Choroid plexus epithelial cell (primary cell): ENCODE measurements around the gene DEAF1.
A peak's percentile ranks its signal among the peaks of the same experiment; 100 is the strongest.

ENCODE experiments used
- DNase-seq: peaks from one replicate; pipeline ENCODE4 v3.0.0-alpha.2; 2010; ENCODE audit warnings: low read depth
- H3K4me3 ChIP-seq: 2 replicates; pipeline ENCODE4 v1.5.1; 2011; ENCODE audit warnings: low read depth, mild to moderate bottlenecking, control low read depth, low read length, moderate library complexity
- TF ChIP-seq, protein P1 (sequence below): conservative IDR thresholded peaks from 2 replicates; pipeline ENCODE4 v1.5.1; 2011; ENCODE audit warnings: low read depth, mild to moderate bottlenecking, control low read depth, inconsistent platforms, low read length, moderate library complexity

The DEAF1 gene

DNA sequence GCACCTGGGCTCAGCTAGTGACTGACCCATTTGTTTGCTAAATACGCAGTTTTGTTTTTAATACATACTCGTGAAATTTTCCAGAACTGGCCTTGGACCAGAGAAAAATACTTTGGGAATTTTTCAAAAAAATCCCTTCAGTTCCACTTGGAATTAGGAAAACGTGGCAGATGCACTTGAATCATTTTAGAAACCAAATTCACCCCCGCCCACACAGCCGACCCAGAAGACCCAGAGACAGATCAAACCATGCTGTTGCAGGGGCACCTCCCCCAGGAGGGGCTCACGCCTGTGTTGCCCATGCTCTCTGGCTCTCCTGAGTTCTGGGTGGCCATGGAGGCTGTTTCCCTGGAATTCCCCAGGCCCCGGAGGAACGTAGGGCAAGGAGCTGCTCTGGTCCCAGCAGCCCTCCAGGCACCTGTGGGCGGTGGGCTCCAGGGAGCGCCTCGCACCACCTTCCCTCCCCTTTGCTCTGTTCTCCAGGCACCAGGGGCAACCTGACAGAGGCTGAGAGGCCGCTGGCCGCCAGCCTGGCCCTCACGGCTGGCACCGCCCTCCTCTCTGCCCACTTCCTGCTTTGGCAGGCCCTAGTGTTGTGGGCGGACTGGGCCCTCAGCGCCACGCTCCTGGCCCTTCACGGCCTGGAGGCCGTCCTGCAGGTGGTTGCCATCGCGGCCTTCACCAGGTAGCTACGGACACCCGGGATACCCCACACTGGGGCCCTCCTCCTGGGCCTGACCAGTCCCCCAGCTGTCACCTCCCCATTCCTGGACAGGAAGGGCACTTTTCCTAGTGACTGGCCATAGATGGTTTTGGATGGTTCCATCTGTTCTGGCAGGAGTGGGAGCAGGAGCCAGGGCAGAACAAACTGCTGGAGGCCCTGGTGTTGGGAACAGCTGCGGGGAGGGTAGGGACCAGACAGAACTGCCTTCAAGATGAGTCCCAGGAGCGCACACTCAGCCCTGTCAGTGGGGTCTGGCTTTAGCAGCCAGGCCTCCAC lies 7.7 kb upstream of the DEAF1 start:
- DNase-seq, result no peak
- H3K4me3 ChIP-seq, result no peak overlapping the region
- TF ChIP-seq, protein P1, sequence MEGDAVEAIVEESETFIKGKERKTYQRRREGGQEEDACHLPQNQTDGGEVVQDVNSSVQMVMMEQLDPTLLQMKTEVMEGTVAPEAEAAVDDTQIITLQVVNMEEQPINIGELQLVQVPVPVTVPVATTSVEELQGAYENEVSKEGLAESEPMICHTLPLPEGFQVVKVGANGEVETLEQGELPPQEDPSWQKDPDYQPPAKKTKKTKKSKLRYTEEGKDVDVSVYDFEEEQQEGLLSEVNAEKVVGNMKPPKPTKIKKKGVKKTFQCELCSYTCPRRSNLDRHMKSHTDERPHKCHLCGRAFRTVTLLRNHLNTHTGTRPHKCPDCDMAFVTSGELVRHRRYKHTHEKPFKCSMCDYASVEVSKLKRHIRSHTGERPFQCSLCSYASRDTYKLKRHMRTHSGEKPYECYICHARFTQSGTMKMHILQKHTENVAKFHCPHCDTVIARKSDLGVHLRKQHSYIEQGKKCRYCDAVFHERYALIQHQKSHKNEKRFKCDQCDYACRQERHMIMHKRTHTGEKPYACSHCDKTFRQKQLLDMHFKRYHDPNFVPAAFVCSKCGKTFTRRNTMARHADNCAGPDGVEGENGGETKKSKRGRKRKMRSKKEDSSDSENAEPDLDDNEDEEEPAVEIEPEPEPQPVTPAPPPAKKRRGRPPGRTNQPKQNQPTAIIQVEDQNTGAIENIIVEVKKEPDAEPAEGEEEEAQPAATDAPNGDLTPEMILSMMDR, result no peak

- no peak for DNase-seq
- TF ChIP-seq, protein P1, result no peak
- H3K4me3 ChIP-seq, result no peak overlapping the region
Observed at GRCh38 chr11:701741-702461, 6.9 kb upstream of the DEAF1 start.

DNA sequence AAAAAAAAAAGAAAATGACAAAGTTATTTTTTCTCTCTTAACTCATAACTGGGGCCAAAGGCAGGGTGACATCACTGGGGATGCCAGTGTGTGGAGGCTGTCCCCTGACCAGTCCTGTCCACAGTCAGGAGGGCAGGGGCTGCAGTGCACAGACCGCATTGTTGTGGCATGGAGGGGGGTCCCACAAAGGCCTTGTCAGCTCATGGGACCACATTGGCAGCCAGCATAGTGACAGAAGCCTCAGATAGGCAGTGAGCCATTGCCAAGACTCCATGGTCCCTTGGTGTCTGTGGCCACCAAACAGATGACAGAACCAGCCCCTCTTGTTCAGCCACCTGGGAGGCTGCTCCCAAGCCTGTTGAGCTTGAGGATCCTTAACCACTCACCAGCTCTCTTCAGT lies 4.7 kb upstream of the DEAF1 start:
- TF ChIP-seq, protein P1, result no peak
- no peak for DNase-seq

DNA sequence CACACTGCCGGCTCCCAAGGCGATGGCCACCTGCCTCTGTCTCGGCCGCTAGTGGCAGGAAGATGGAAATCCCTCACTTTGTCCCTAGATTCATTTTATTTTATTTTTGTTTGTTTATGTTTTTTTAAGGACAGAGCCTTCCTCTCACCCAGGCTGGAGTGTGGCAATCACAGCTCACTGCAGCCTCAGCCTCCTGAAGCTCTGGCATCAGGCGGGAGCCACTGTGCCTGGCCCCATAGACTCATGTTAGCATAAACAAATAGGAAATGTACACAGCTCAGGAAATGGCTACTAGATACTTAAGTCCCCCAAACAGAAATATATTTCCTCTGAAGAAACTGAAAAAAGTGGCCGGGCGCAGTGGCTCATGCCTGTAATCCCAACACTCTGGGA lies 4.1 kb upstream of the DEAF1 start:
- DNase-seq, result peak; percentile 37
- TF ChIP-seq, protein P1, result no peak
- H3K4me3 ChIP-seq, result no peak overlapping the region

More for the DNA sequence above, 4.7 kb upstream of the DEAF1 start:
- H3K4me3 ChIP-seq, result no peak overlapping the region

GRCh38 chr11:698493-699115 lies 3.6 kb upstream of the DEAF1 start:
- DNase-seq, result peak; percentile 20
- H3K4me3 ChIP-seq, result no peak overlapping the region
- TF ChIP-seq, protein P1, result peak; percentile 19

DNA sequence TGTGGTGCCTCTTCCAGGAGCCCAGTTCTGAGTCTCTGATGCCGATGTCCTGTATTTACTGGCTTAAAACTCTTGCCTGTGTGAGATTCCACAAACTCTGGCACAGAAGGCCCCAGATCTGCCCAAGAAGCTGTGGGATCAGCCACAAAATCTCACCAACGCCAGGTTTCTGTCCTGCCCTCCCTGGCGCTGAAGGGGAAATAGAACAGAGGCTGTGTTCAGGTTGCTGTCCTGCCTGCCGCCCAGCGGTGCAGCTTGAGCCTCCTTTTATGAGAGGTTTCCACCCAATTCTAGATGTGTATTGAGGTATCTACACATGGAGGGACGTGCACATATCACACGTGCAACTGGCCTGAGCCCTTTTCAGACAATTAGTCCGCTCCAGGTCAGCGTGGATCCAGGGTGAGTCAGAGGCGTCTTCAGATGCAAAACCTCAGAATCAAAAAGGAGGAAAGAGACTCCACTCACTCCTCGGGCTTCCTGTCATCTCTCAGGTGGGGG lies 2.8 kb upstream of the DEAF1 start:
- H3K4me3 ChIP-seq, result no peak overlapping the region
- TF ChIP-seq, protein P1, result no peak
- DNase-seq, result peak; percentile 56
